HEK293 (cell line): Measurements from ENCODE around the gene BRWD1.

Experiments used
- CTCF ChIP-seq: fragments of 450-650 bp; formaldehyde crosslinking; IDR thresholded peaks from 2 replicates; pipeline ENCODE4 v1.5.1; 2016; ENCODE audit warnings: missing biosample characterization, missing genetic modification characterization
- EGR2 ChIP-seq: fragments of 450-650 bp; formaldehyde crosslinking; IDR thresholded peaks from 2 replicates; pipeline ENCODE4 v1.5.1; 2016; ENCODE audit warnings: low read depth, missing biosample characterization, missing genetic modification characterization
- ELK4 ChIP-seq: IDR thresholded peaks from 2 replicates; pipeline ENCODE4 v1.6.1; 2011; ENCODE audit warnings: mild to moderate bottlenecking, low read depth, low read length, borderline replicate concordance
- KLF16 ChIP-seq: fragments of 450-650 bp; formaldehyde crosslinking; IDR thresholded peaks from 2 replicates; pipeline ENCODE4 v1.5.1; 2017; ENCODE audit warnings: missing biosample characterization, missing genetic modification characterization
- KLF8 ChIP-seq: fragments of 450-650 bp; formaldehyde crosslinking; IDR thresholded peaks from 2 replicates; pipeline ENCODE4 v1.5.1; 2016; ENCODE audit warnings: missing biosample characterization, missing genetic modification characterization
- OVOL3 ChIP-seq: fragments of 450-650 bp; formaldehyde crosslinking; IDR thresholded peaks from 2 replicates; pipeline ENCODE4 v1.5.1; 2016; ENCODE audit warnings: missing biosample characterization, missing genetic modification characterization
- PRDM2 ChIP-seq: fragments of 450-650 bp; formaldehyde crosslinking; IDR thresholded peaks from 2 replicates; pipeline ENCODE4 v1.5.1; 2016; ENCODE audit warnings: missing biosample characterization, missing genetic modification characterization, borderline replicate concordance
- SCRT1 ChIP-seq: fragments of 450-650 bp; formaldehyde crosslinking; IDR thresholded peaks from 2 replicates; pipeline ENCODE4 v1.5.1; 2016; ENCODE audit warnings: missing biosample characterization, missing genetic modification characterization, borderline replicate concordance
- SETDB1 ChIP-seq: IDR thresholded peaks from one replicate; pipeline ENCODE4 v1.6.1; 2017; ENCODE audit warnings: mild to moderate bottlenecking, low read length, moderate library complexity, mixed read lengths; ENCODE audit not compliant: insufficient read length
- ZBTB20 ChIP-seq: fragments of 450-650 bp; formaldehyde crosslinking; IDR thresholded peaks from 2 replicates; pipeline ENCODE4 v1.5.1; 2016; ENCODE audit warnings: missing biosample characterization, missing genetic modification characterization
- ZBTB26 ChIP-seq: fragments of 450-650 bp; formaldehyde crosslinking; optimal IDR thresholded peaks from 2 replicates; pipeline ENCODE3; 2016; ENCODE audit warnings: missing biosample characterization, mild to moderate bottlenecking, missing genetic modification characterization
- ZFP41 ChIP-seq: fragments of 450-650 bp; formaldehyde crosslinking; IDR thresholded peaks from 2 replicates; pipeline ENCODE4 v1.5.1; 2016; ENCODE audit warnings: missing biosample characterization, missing genetic modification characterization, borderline replicate concordance
- ZNF140 ChIP-seq: fragments of 450-650 bp; formaldehyde crosslinking; IDR thresholded peaks from 2 replicates; pipeline ENCODE4 v1.5.1; 2016; ENCODE audit warnings: missing biosample characterization, missing genetic modification characterization
- ZNF302 ChIP-seq: fragments of 450-650 bp; formaldehyde crosslinking; IDR thresholded peaks from 2 replicates; pipeline ENCODE4 v1.5.1; 2016; ENCODE audit warnings: missing biosample characterization, missing genetic modification characterization, low read depth
- ZNF311 ChIP-seq: fragments of 450-650 bp; formaldehyde crosslinking; IDR thresholded peaks from 2 replicates; pipeline ENCODE4 v1.5.1; 2017; ENCODE audit warnings: missing biosample characterization, missing genetic modification characterization, borderline replicate concordance
- ZNF394 ChIP-seq: fragments of 450-650 bp; formaldehyde crosslinking; IDR thresholded peaks from 2 replicates; pipeline ENCODE4 v1.5.1; 2016; ENCODE audit warnings: missing biosample characterization, missing genetic modification characterization, mild to moderate bottlenecking, moderate library complexity, borderline replicate concordance
- ZNF423 ChIP-seq: fragments of 450-650 bp; formaldehyde crosslinking; IDR thresholded peaks from 2 replicates; pipeline ENCODE4 v1.5.1; 2016; ENCODE audit warnings: missing biosample characterization, missing genetic modification characterization
- ZNF426 ChIP-seq: fragments of 450-650 bp; formaldehyde crosslinking; IDR thresholded peaks from 2 replicates; pipeline ENCODE4 v1.5.1; 2017; ENCODE audit warnings: missing biosample characterization, missing genetic modification characterization, mild to moderate bottlenecking, inconsistent platforms, moderate library complexity
- ZNF513 ChIP-seq: fragments of 450-650 bp; IDR thresholded peaks from 2 replicates; pipeline ENCODE4 v1.5.1; 2018; ENCODE audit warnings: missing biosample characterization, missing genetic modification characterization
- ZNF624 ChIP-seq: fragments of 450-650 bp; formaldehyde crosslinking; IDR thresholded peaks from 2 replicates; pipeline ENCODE4 v1.5.1; 2017; ENCODE audit warnings: missing biosample characterization, missing genetic modification characterization
- ZNF664 ChIP-seq: fragments of 450-650 bp; formaldehyde crosslinking; IDR thresholded peaks from 2 replicates; pipeline ENCODE4 v1.5.1; 2016; ENCODE audit warnings: missing biosample characterization, missing genetic modification characterization
- ZNF692 ChIP-seq: fragments of 450-650 bp; formaldehyde crosslinking; IDR thresholded peaks from 2 replicates; pipeline ENCODE4 v1.5.1; 2016; ENCODE audit warnings: missing biosample characterization, missing genetic modification characterization
- ZNF791 ChIP-seq: fragments of 450-650 bp; formaldehyde crosslinking; IDR thresholded peaks from 2 replicates; pipeline ENCODE4 v1.5.1; 2016; ENCODE audit warnings: missing biosample characterization, missing genetic modification characterization
- ZNF843 ChIP-seq: fragments of 450-650 bp; formaldehyde crosslinking; IDR thresholded peaks from 2 replicates; pipeline ENCODE4 v1.5.1; 2016; ENCODE audit warnings: missing biosample characterization, missing genetic modification characterization

The BRWD1 gene

GRCh38 chr21:39182484-39183271 lies 130.8 kb downstream of the BRWD1 start (continued):
- no peak; the same call in 1 of the 2 replicates for TF ChIP-seq CTCF (tag by site-specific recombination)
- TF ChIP-seq ZNF302 (tag by site-specific recombination): no peak
- no peak for TF ChIP-seq ELK4
- TF ChIP-seq ZNF140 (tag by site-specific recombination): no peak
- TF ChIP-seq ZNF791: no peak
- no peak; the same call in 1 of the 2 replicates for TF ChIP-seq ZNF394
- TF ChIP-seq ZNF664 (tag by site-specific recombination): no peak
- no peak for TF ChIP-seq PRDM2 (tag by site-specific recombination)
- TF ChIP-seq ZNF624 (tag by site-specific recombination): no peak
- TF ChIP-seq KLF16 (tag by site-specific recombination): no peak
- TF ChIP-seq ZNF311 (tag by site-specific recombination): no peak
- TF ChIP-seq ZNF513 (tag by site-specific recombination): no peak
- TF ChIP-seq KLF8 (tag by site-specific recombination): no peak
- TF ChIP-seq ZNF843: 0 out of 2 replicates have a peak, but pooled peaks have one; percentile 51
- TF ChIP-seq OVOL3: no peak
- 0 out of 2 replicates have a peak, but pooled peaks have one; percentile 70 for TF ChIP-seq ZFP41 (tag by site-specific recombination)
- no peak for TF ChIP-seq ZNF426
- TF ChIP-seq EGR2 (tag by site-specific recombination): no peak
- TF ChIP-seq ZBTB26 (tag by site-specific recombination): no peak
- peak; percentile 59; the same call in 1 of the 2 replicates for TF ChIP-seq ZNF692 (tag by site-specific recombination)
- TF ChIP-seq SCRT1 (tag by site-specific recombination): no peak
- TF ChIP-seq SETDB1: no peak
- TF ChIP-seq ZNF423 (tag by site-specific recombination): no peak; the same call in 1 of the 2 replicates
- peak; percentile 59; the same call in 1 of the 2 replicates for TF ChIP-seq ZBTB20 (tag by site-specific recombination)
